Suppressor macrophage (primary cell): ENCODE results near the gene ZSWIM1.
"Not testable (repeated sequence)": the region's sequence is repeated elsewhere in the genome, so short reads cannot be mapped to it uniquely, and the experiment has no call there.

Experiments
- DNase-seq, 4 experiments: peaks; one replicate each; pipeline ENCODE4 v3.0.0-alpha.2; 2020 to 2022

ZSWIM1 gene

GRCh38 chr20:45909817-45910669, 29.0 kb downstream of the ZSWIM1 start:
- peak; percentile 49 to 74 (median 72) for DNase-seq

GRCh38 chr20:45910670-45911485, 29.9 kb downstream of the ZSWIM1 start:
- DNase-seq, result peak; percentile 97 to 99 (median 98)

GRCh38 chr20:45911486-45912343, 30.7 kb downstream of the ZSWIM1 start, which contains the start of gene PLTP:
Gene PLTP, minus strand, starts transcription at chr20:45912155. Its CDS starts 703 bp downstream, at chr20:45911452.
- DNase-seq, result peak; percentile 35 to 60 (median 49)

GRCh38 chr20:45912344-45912682, 31.3 kb downstream of the ZSWIM1 start:
- DNase-seq, result no peak

GRCh38 chr20:45913116-45913515, 32.1 kb downstream of the ZSWIM1 start:
- DNase-seq, result peak; percentile 53 to 92 (median 74)

GRCh38 chr20:45917790-45918141, 36.7 kb downstream of the ZSWIM1 start:
- peak in 3 of 4 experiments; percentile 36 to 44 (median 41) for DNase-seq

GRCh38 chr20:45918182-45918737, 37.2 kb downstream of the ZSWIM1 start:
- peak; percentile 30 to 74 (median 66) for DNase-seq

GRCh38 chr20:45918779-45919537, 37.9 kb downstream of the ZSWIM1 start:
- no peak for DNase-seq

- no peak for DNase-seq
These were observed 38.7 kb downstream of the ZSWIM1 start for GRCh38 chr20:45919542-45920399.

GRCh38 chr20:45920462-45921336, 39.7 kb downstream of the ZSWIM1 start:
- peak; percentile 52 to 79 (median 67) for DNase-seq

- DNase-seq, result no peak
These were observed 40.5 kb downstream of the ZSWIM1 start for GRCh38 chr20:45921337-45922189.

- peak; percentile 61 to 88 (median 77) for DNase-seq
These were observed 43.6 kb downstream of the ZSWIM1 start for GRCh38 chr20:45924391-45925261.

GRCh38 chr20:45925821-45926506, 44.9 kb downstream of the ZSWIM1 start:
- DNase-seq, result no peak

- no peak for DNase-seq
These were observed 45.7 kb downstream of the ZSWIM1 start for GRCh38 chr20:45926731-45927070.

- no peak for DNase-seq
These were observed 46.2 kb downstream of the ZSWIM1 start for GRCh38 chr20:45927071-45927878.

GRCh38 chr20:45931680-45932079, 50.7 kb downstream of the ZSWIM1 start:
- DNase-seq, result not testable (repeated sequence)
